ENCODE data around the gene ZNF862. TPM values are rescaled to one million over a fixed set of nuclear protein-coding genes. Genes with fewer than 3 reads are reported as not detected.

The ZNF862 gene
- total and polyA plus RNA-seq, 2 experiments from 2014 or later: 0.94 to 2.3 TPM

- H3K9me2 ChIP-seq (ENCODE audit: insufficient read depth): no peaks in the 10 kb centered on the region
- Mint-ChIP-seq H3K27ac (no peak overlapping the region), H3K27me3 (ENCODE audit: insufficient read depth, low read depth, poor library complexity) (peaks cover 15% of the 10 kb centered on the region), H3K9me3 (no peaks in the 10 kb centered on the region), H3K36me3 (ENCODE audit: low read depth) (no peaks in the 10 kb centered on the region), H3K4me3 (peak overlapping the region; percentile 74), H3K4me1 (peaks cover 14% of the 10 kb centered on the region; the same call in 2 of the 3 replicates)
- peak overlapping the region; percentile 99 for H2AFZ ChIP-seq
- peak overlapping the region; percentile 83 for H3K4me3 ChIP-seq
- DNase-seq (ENCODE audit: low spot score): peak; percentile 48
- H3K27me3 ChIP-seq (ENCODE audit: insufficient read depth): peaks cover 24% of the 10 kb centered on the region
- TF ChIP-seq ETS1 (IDR thresholded peaks at IDR 0.05): peak; percentile 47; the same call in 1 of the 2 replicates
- no peak for TF ChIP-seq REST (IDR thresholded peaks at IDR 0.05; ENCODE audit: unreplicated experiment)
- TF ChIP-seq NANOG (IDR thresholded peaks at IDR 0.05; ENCODE audit: borderline replicate concordance): no peak
- no peak for TF ChIP-seq STAT1 (IDR thresholded peaks at IDR 0.05; ENCODE audit: unreplicated experiment)
- peak; percentile 68 for TF ChIP-seq POLR2AphosphoS5 (IDR thresholded peaks at IDR 0.05; ENCODE audit: low read depth)
- no peak for TF ChIP-seq CTCF (conservative IDR thresholded peaks at IDR 0.05; ENCODE audit: low read depth in 2 of 2)
- H3K79me2 ChIP-seq (replicated peaks; ENCODE audit: insufficient read depth): no peaks in the 10 kb centered on the region
- no peaks in the 10 kb centered on the region for H3K36me3 ChIP-seq (ENCODE audit: insufficient read depth)
- H3K4me1 ChIP-seq (ENCODE audit: insufficient read depth): peaks cover 6% of the 10 kb centered on the region; the same call in 1 of the 2 replicates
- no peak; the same call in 2 of the 3 replicates for ATAC-seq
- H3K27ac ChIP-seq (ENCODE audit: low read depth): no peak overlapping the region
- 0 out of 2 replicates have a peak, but pooled peaks cover 4% of the 10 kb centered on the region for H4K20me1 ChIP-seq (replicated peaks; ENCODE audit: insufficient read depth)
- H3K4me2 ChIP-seq: peak overlapping the region; percentile 79
- peaks cover 11% of the 10 kb centered on the region; the same call in 1 of the 2 replicates for H3F3A ChIP-seq (replicated peaks; ENCODE audit: low read depth)
Observed at GRCh38 chr7:149873970-149874643, 35.9 kb downstream of the ZNF862 start.

- H3K36me3 Mint-ChIP-seq (ENCODE audit: low read depth): no peaks in the 10 kb centered on the region
- Histone ChIP-seq H3K4me3 (peak overlapping the region; percentile 83), H3K4me2 (peak overlapping the region; percentile 79)
- TF ChIP-seq, protein P1, sequence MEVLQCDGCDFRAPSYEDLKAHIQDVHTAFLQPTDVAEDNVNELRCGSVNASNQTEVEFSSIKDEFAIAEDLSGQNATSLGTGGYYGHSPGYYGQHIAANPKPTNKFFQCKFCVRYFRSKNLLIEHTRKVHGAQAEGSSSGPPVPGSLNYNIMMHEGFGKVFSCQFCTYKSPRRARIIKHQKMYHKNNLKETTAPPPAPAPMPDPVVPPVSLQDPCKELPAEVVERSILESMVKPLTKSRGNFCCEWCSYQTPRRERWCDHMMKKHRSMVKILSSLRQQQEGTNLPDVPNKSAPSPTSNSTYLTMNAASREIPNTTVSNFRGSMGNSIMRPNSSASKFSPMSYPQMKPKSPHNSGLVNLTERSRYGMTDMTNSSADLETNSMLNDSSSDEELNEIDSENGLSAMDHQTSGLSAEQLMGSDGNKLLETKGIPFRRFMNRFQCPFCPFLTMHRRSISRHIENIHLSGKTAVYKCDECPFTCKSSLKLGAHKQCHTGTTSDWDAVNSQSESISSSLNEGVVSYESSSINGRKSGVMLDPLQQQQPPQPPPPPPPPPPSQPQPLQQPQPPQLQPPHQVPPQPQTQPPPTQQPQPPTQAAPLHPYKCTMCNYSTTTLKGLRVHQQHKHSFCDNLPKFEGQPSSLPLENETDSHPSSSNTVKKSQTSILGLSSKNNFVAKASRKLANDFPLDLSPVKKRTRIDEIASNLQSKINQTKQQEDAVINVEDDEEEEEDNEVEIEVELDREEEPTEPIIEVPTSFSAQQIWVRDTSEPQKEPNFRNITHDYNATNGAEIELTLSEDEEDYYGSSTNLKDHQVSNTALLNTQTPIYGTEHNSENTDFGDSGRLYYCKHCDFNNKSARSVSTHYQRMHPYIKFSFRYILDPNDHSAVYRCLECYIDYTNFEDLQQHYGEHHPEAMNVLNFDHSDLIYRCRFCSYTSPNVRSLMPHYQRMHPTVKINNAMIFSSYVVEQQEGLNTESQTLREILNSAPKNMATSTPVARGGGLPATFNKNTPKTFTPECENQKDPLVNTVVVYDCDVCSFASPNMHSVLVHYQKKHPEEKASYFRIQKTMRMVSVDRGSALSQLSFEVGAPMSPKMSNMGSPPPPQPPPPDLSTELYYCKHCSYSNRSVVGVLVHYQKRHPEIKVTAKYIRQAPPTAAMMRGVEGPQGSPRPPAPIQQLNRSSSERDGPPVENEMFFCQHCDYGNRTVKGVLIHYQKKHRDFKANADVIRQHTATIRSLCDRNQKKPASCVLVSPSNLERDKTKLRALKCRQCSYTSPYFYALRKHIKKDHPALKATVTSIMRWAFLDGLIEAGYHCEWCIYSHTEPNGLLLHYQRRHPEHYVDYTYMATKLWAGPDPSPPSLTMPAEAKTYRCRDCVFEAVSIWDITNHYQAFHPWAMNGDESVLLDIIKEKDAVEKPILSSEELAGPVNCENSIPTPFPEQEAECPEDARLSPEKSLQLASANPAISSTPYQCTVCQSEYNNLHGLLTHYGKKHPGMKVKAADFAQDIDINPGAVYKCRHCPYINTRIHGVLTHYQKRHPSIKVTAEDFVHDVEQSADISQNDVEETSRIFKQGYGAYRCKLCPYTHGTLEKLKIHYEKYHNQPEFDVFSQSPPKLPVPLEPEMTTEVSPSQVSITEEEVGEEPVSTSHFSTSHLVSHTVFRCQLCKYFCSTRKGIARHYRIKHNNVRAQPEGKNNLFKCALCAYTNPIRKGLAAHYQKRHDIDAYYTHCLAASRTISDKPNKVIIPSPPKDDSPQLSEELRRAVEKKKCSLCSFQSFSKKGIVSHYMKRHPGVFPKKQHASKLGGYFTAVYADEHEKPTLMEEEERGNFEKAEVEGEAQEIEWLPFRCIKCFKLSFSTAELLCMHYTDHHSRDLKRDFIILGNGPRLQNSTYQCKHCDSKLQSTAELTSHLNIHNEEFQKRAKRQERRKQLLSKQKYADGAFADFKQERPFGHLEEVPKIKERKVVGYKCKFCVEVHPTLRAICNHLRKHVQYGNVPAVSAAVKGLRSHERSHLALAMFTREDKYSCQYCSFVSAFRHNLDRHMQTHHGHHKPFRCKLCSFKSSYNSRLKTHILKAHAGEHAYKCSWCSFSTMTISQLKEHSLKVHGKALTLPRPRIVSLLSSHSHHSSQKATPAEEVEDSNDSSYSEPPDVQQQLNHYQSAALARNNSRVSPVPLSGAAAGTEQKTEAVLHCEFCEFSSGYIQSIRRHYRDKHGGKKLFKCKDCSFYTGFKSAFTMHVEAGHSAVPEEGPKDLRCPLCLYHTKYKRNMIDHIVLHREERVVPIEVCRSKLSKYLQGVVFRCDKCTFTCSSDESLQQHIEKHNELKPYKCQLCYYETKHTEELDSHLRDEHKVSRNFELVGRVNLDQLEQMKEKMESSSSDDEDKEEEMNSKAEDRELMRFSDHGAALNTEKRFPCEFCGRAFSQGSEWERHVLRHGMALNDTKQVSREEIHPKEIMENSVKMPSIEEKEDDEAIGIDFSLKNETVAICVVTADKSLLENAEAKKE (CRISPR knock-in tag; IDR thresholded peaks at IDR 0.05): no peak
Observed at GRCh38 chr7:149874644-149875028, 36.5 kb downstream of the ZNF862 start.

More at GRCh38 chr7:149874644-149875028, 36.5 kb downstream of the ZNF862 start:
- no peak overlapping the region for H3K27ac Mint-ChIP-seq
- ATAC-seq (no peak), DNase-seq (ENCODE audit: low spot score) (no peak)
- peaks cover 15% of the 10 kb centered on the region for H3K27me3 Mint-ChIP-seq (ENCODE audit: insufficient read depth, low read depth, poor library complexity)
- Histone ChIP-seq H4K20me1 (replicated peaks; ENCODE audit: insufficient read depth) (0 out of 2 replicates have a peak, but pooled peaks cover 4% of the 10 kb centered on the region), H3K79me2 (replicated peaks; ENCODE audit: insufficient read depth) (no peaks in the 10 kb centered on the region), H3K27me3 (ENCODE audit: insufficient read depth) (peaks cover 24% of the 10 kb centered on the region), H3F3A (replicated peaks; ENCODE audit: low read depth) (peaks cover 11% of the 10 kb centered on the region; the same call in 1 of the 2 replicates), H3K4me1 (ENCODE audit: insufficient read depth) (peaks cover 6% of the 10 kb centered on the region; the same call in 1 of the 2 replicates), H3K27ac (ENCODE audit: low read depth) (no peak overlapping the region), H3K9me2 (ENCODE audit: insufficient read depth) (no peaks in the 10 kb centered on the region), H2AFZ (no peak overlapping the region), H3K36me3 (ENCODE audit: insufficient read depth) (no peaks in the 10 kb centered on the region)
- H3K9me3 Mint-ChIP-seq: no peaks in the 10 kb centered on the region
- peaks cover 16% of the 10 kb centered on the region; the same call in 2 of the 3 replicates for H3K4me1 Mint-ChIP-seq
- H3K4me3 Mint-ChIP-seq: peak overlapping the region; percentile 74
